Stimulated activated naive CD8-positive, alpha-beta T cell treated with anti-CD3 and anti-CD28 coated beads, Interleukin-15, amount 100 ng/mL, for 72 hours (primary cell): ENCODE data around the gene PRR5.

ENCODE experiments used
- ATAC-seq: fragments of 150-1000 bp; cut with Tn5 transposase; 2 replicates; pipeline ENCODE4 v1.10.0; 2021; ENCODE audit warnings: mild to moderate bottlenecking, moderate library complexity
- DNase-seq, 2 donors: peaks; one replicate each; pipeline ENCODE4 v3.0.0; 2021 to 2022
- H3K27ac Mint-ChIP-seq, 2 donors: one replicate each; pipeline ENCODE4 v1.8.0; 2022; ENCODE audit warnings: mild to moderate bottlenecking in 2 of 2, mixed read lengths in 2 of 2, moderate library complexity in 2 of 2
- H3K27me3 Mint-ChIP-seq: one replicate; pipeline ENCODE4 v1.8.0; 2022; ENCODE audit warnings: mixed read lengths
- H3K4me1 Mint-ChIP-seq: one replicate; pipeline ENCODE4 v1.8.0; 2022; ENCODE audit warnings: mild to moderate bottlenecking, mixed read lengths
- H3K4me3 Mint-ChIP-seq, 2 donors: one replicate each; pipeline ENCODE4 v1.8.0; 2022; ENCODE audit warnings: mild to moderate bottlenecking in 2 of 2, mixed read lengths in 2 of 2, moderate library complexity in 1 of 2
- H3K9me3 Mint-ChIP-seq, 2 donors: one replicate each; pipeline ENCODE4 v1.8.0; 2022; ENCODE audit warnings: mixed read lengths in 2 of 2

PRR5 gene

GRCh38 chr22:44730022-44730393, 28.0 kb downstream of the PRR5 start:
- DNase-seq: no peak
- Mint-ChIP-seq H3K9me3 (peaks cover 0 to 7% of the 10 kb centered on the region in 2 donors), H3K27me3 (no peaks in the 10 kb centered on the region), H3K4me3 (no peak overlapping the region), H3K27ac (no peak overlapping the region), H3K4me1 (peaks cover 37% of the 10 kb centered on the region)
- ATAC-seq: no peak

- ATAC-seq (no peak), DNase-seq (no peak)
- Mint-ChIP-seq H3K27me3 (no peaks in the 10 kb centered on the region), H3K27ac (peak overlapping the region in 1 of 2 donors; percentile 42), H3K4me3 (peak overlapping the region in 1 of 2 donors; percentile 21), H3K9me3 (peaks cover 0 to 7% of the 10 kb centered on the region in 2 donors), H3K4me1 (peaks cover 39% of the 10 kb centered on the region)
Observed at GRCh38 chr22:44730490-44731356, 28.7 kb downstream of the PRR5 start.

- peaks cover 0 to 7% of the 10 kb centered on the region in 2 donors for H3K9me3 Mint-ChIP-seq
- peaks cover 45% of the 10 kb centered on the region for H3K4me1 Mint-ChIP-seq
Observed at GRCh38 chr22:44731357-44731970, 29.5 kb downstream of the PRR5 start.

GRCh38 chr22:44732017-44732561, 30.1 kb downstream of the PRR5 start:
- ATAC-seq (no peak), DNase-seq (no peak)
- no peak overlapping the region for H3K4me3 Mint-ChIP-seq
- peaks cover 44% of the 10 kb centered on the region for H3K4me1 Mint-ChIP-seq
- peak overlapping the region in 1 of 2 donors; percentile 87 for H3K27ac Mint-ChIP-seq
- H3K9me3 Mint-ChIP-seq: peaks cover 0 to 7% of the 10 kb centered on the region in 2 donors
- H3K27me3 Mint-ChIP-seq: no peaks in the 10 kb centered on the region

More at GRCh38 chr22:44731357-44731970, 29.5 kb downstream of the PRR5 start:
- DNase-seq: no peak
- no peak overlapping the region for H3K4me3 Mint-ChIP-seq
- H3K27ac Mint-ChIP-seq: peak overlapping the region in 1 of 2 donors; percentile 42
- no peak for ATAC-seq
- no peaks in the 10 kb centered on the region for H3K27me3 Mint-ChIP-seq

- H3K4me1 Mint-ChIP-seq: peaks cover 38% of the 10 kb centered on the region
- H3K4me3 Mint-ChIP-seq: no peak overlapping the region
- DNase-seq (no peak), ATAC-seq (no peak)
- no peaks in the 10 kb centered on the region for H3K27me3 Mint-ChIP-seq
- peaks cover 0 to 7% of the 10 kb centered on the region in 2 donors for H3K9me3 Mint-ChIP-seq
- no peak overlapping the region for H3K27ac Mint-ChIP-seq
Observed at GRCh38 chr22:44732661-44733060, 30.7 kb downstream of the PRR5 start.

- Mint-ChIP-seq H3K27ac (no peak overlapping the region), H3K4me3 (no peak overlapping the region), H3K27me3 (no peaks in the 10 kb centered on the region), H3K9me3 (peaks cover 0 to 7% of the 10 kb centered on the region in 2 donors), H3K4me1 (peaks cover 29% of the 10 kb centered on the region)
- ATAC-seq: no peak
- DNase-seq: no peak
Observed at GRCh38 chr22:44733426-44734106, 31.6 kb downstream of the PRR5 start.

GRCh38 chr22:44734278-44734677, 32.3 kb downstream of the PRR5 start:
- H3K27ac Mint-ChIP-seq: no peak overlapping the region
- H3K4me1 Mint-ChIP-seq: peaks cover 22% of the 10 kb centered on the region

GRCh38 chr22:44734801-44735517, 33.0 kb downstream of the PRR5 start:
- Mint-ChIP-seq H3K9me3 (peaks cover 0 to 7% of the 10 kb centered on the region in 2 donors), H3K4me1 (peaks cover 16% of the 10 kb centered on the region), H3K27ac (peak overlapping the region in 1 of 2 donors; percentile 70), H3K4me3 (no peak overlapping the region), H3K27me3 (no peaks in the 10 kb centered on the region)
- DNase-seq: no peak
- no peak for ATAC-seq

More at GRCh38 chr22:44734278-44734677, 32.3 kb downstream of the PRR5 start:
- H3K9me3 Mint-ChIP-seq: peaks cover 0 to 7% of the 10 kb centered on the region in 2 donors
- DNase-seq (no peak), ATAC-seq (no peak)
- H3K27me3 Mint-ChIP-seq: no peaks in the 10 kb centered on the region
- H3K4me3 Mint-ChIP-seq: no peak overlapping the region

GRCh38 chr22:44735518-44736428, 33.8 kb downstream of the PRR5 start:
- Mint-ChIP-seq H3K9me3 (peaks cover 0 to 7% of the 10 kb centered on the region in 2 donors), H3K27ac (peak overlapping the region in 1 of 2 donors; percentile 80), H3K27me3 (no peaks in the 10 kb centered on the region), H3K4me1 (peaks cover 11% of the 10 kb centered on the region), H3K4me3 (no peak overlapping the region)
- peak; percentile 71 for ATAC-seq
- DNase-seq: peak; percentile 80 to 84

- Mint-ChIP-seq H3K27ac (peak overlapping the region in 1 of 2 donors; percentile 80), H3K4me3 (no peak overlapping the region)
Observed at GRCh38 chr22:44736581-44737405, 34.8 kb downstream of the PRR5 start.

GRCh38 chr22:44737406-44738346, 35.7 kb downstream of the PRR5 start:
- peaks cover 9% of the 10 kb centered on the region for H3K4me1 Mint-ChIP-seq
- H3K27ac Mint-ChIP-seq: peak overlapping the region in 1 of 2 donors; percentile 48
- H3K4me3 Mint-ChIP-seq: no peak overlapping the region
- ATAC-seq: no peak
- H3K9me3 Mint-ChIP-seq: peaks cover 0 to 2% of the 10 kb centered on the region in 2 donors
- no peaks in the 10 kb centered on the region for H3K27me3 Mint-ChIP-seq
- DNase-seq: no peak

More at GRCh38 chr22:44736581-44737405, 34.8 kb downstream of the PRR5 start:
- H3K27me3 Mint-ChIP-seq: no peaks in the 10 kb centered on the region
- H3K4me1 Mint-ChIP-seq: peaks cover 9% of the 10 kb centered on the region
- ATAC-seq (no peak), DNase-seq (no peak)
- peaks cover 0 to 7% of the 10 kb centered on the region in 2 donors for H3K9me3 Mint-ChIP-seq

- ATAC-seq (no peak), DNase-seq (no peak)
- Mint-ChIP-seq H3K4me1 (peaks cover 9% of the 10 kb centered on the region), H3K27ac (peak overlapping the region in 1 of 2 donors; percentile 71), H3K27me3 (no peaks in the 10 kb centered on the region), H3K4me3 (no peak overlapping the region), H3K9me3 (no peaks in the 10 kb centered on the region)
Observed at GRCh38 chr22:44738347-44738715, 36.3 kb downstream of the PRR5 start.
